Activated CD4-positive, alpha-beta T cell treated with anti-CD3 and anti-CD28 coated beads for 36 hours (primary cell): ENCODE data around the gene ZFAND6. TPM values are rescaled to one million over a fixed set of nuclear protein-coding genes. Genes with fewer than 3 reads are reported as not detected.
A peak's percentile ranks its signal among the peaks of the same experiment; 100 is the strongest.

ENCODE experiments used
- ATAC-seq: fragments of 200-7000 bp; cut with Tn5 transposase; one replicate; pipeline ENCODE4 v1.10.0; 2021; ENCODE audit warnings: mild to moderate bottlenecking, moderate library complexity
- CTCF ChIA-PET: fragments of 350-600 bp; sonication (Branson Sonifier 250); formaldehyde crosslinking; loops from one replicate; lab custom pipeline; 2021; ENCODE audit warnings: antibody characterized with exemption; lab: Charles Lee
- POLR2A ChIA-PET: fragments of 350-600 bp; sonication (Branson Sonifier 250); formaldehyde crosslinking; loops from one replicate; lab custom pipeline; 2021; ENCODE audit warnings: antibody characterized with exemption, inconsistent platforms; lab: Charles Lee
- DNase-seq: peaks from one replicate; pipeline ENCODE4 v3.0.0-alpha.2; 2020
- H3K27ac Mint-ChIP-seq: one replicate; pipeline ENCODE4 v1.8.0; 2021; ENCODE audit warnings: mixed read lengths
- H3K27me3 Mint-ChIP-seq: one replicate; pipeline ENCODE4 v1.8.0; 2021; ENCODE audit warnings: mixed read lengths
- H3K36me3 Mint-ChIP-seq: one replicate; pipeline ENCODE4 v1.8.0; 2021; ENCODE audit warnings: low read depth, mixed read lengths
- H3K4me1 Mint-ChIP-seq: one replicate; pipeline ENCODE4 v1.8.0; 2021; ENCODE audit warnings: mixed read lengths
- H3K4me3 Mint-ChIP-seq: one replicate; pipeline ENCODE4 v1.8.0; 2021; ENCODE audit warnings: mild to moderate bottlenecking, moderate library complexity, mixed read lengths
- H3K9me3 Mint-ChIP-seq: one replicate; pipeline ENCODE4 v1.8.0; 2021; ENCODE audit warnings: low read depth, mixed read lengths
- intact Hi-C, 2 experiments: fragments of 100-400 bp; cut with DNase I in 1 of 2; cut with micrococcal nuclease in 1 of 2; formaldehyde crosslinking; loops; one replicate each; pipeline versions ENCODE4 v1.14.2 to v1.15.1; 2022 to 2024; cut with DNase I, micrococcal nuclease
- total RNA-seq, 2 experiments: library from RNA; stranded (reverse); gene quantifications; one replicate each; pipeline ENCODE4 v1.2.3, GENCODE V29; 2021

Gene ZFAND6
- total RNA-seq, 2 experiments from 2014 or later: 30.2 to 37.2 TPM

- POLR2A ChIA-PET: interaction anchor here (0.6 to 1.1 kb wide), 5 partner anchors 8 to 95 kb away, joined by 3 to 7 read pairs (median 3); no protein-coding TSS in a partner anchor
- peaks cover 59% of the 10 kb centered on the region for H3K4me1 Mint-ChIP-seq
- H3K36me3 Mint-ChIP-seq: peaks cover 2% of the 10 kb centered on the region
- CTCF ChIA-PET: interaction anchor here (0.6 to 2.5 kb wide), 7 partner anchors 11 to 121 kb away, joined by 3 to 17 read pairs (median 3); partner anchors contain the start of gene ZFAND6
- no peak for DNase-seq
- ATAC-seq: peak; percentile 98
- H3K4me3 Mint-ChIP-seq: peak overlapping the region; percentile 80
- peak overlapping the region; percentile 40 for H3K27ac Mint-ChIP-seq
- no peaks in the 10 kb centered on the region for H3K9me3 Mint-ChIP-seq
- intact Hi-C loops: loop anchor here (1.0 to 5.0 kb wide), 4 partner anchors 13 to 930 kb away; partner anchors contain the start of genes FAH (in 2 of the 2), ZFAND6 (in 2 of the 2) and TLNRD1 (in 1 of the 2)
- H3K27me3 Mint-ChIP-seq: no peaks in the 10 kb centered on the region
Measured at GRCh38 chr15:80072285-80072994, 13.0 kb downstream of the ZFAND6 start.

DNA sequence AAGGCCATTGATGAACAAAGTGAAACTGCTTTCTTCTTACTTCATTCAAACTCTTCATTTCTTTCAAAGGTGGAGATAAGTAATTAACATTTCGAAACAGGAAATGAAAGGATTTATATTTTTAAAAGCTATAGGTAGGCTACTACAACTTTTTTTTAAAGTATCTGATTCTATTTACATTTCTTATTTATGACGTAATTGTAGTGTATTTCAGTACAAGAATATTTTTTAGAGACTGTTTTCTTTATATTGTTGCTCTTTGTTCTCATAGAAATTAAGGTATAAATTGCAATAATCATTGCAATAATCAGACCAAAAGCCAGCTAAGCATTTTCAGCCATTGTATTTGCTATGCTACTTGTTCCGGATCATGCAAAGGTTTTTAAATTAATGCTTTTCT, 13.7 kb downstream of the ZFAND6 start:
- CTCF ChIA-PET: interaction anchor here (0.6 to 2.5 kb wide), 6 partner anchors 13 to 479 kb away, joined by 3 to 17 read pairs (median 3); partner anchors contain the start of gene ZFAND6
- H3K4me1 Mint-ChIP-seq: peaks cover 58% of the 10 kb centered on the region

DNA sequence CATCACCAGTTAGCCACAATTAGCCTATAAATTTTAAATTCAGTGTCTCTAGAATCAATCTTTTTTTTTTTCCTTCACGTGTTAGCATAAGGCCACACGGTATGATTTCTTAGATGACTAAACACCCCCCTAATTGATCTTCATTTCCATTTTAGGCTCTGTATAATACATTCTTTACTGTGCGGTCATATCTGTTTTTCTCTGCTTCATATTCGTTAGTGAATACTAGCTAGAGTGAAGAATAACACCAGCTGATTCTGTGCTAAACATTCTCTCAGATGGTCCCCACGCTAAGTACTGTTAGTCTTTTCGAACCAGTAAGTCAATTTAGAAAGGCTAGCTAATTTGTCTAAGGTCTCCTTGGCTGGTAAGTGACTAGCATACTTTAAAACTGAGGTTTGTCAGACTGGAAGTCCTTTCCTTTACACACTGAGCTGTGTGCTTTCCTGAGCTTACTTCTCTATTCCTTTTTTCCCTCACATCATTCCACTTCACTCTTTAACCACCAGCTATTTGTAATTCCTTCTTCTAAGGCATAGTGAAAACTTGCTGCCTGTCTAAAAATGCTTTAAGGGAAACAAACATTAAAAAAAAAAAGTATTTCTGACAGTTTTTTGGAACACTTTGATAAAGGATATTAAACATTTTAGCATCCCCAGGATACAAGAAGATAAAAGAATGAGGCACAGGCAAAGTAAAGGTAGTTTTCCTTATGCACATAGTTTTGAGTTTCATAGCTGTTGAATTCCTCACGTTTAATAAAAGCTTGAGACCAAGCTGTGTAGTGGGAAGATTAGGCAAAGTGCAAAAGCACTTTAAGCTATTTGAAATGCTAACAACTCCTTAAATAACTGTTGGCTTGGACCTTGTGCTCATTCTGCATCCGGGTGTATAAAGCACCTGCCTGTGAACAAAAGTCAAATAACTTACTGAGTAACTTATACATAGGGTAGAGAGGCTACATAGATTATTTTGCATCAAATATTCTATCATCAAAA, 17.1 kb downstream of the ZFAND6 start:
- DNase-seq (no peak), ATAC-seq (no peak)
- ChIA-PET CTCF (interaction anchor here (0.5 to 1.9 kb wide), 9 partner anchors 8 to 741 kb away, joined by 3 to 6 read pairs (median 3); no protein-coding TSS in a partner anchor), POLR2A (interaction anchor here (0.7 kb wide), 1 partner anchor 11 kb away, joined by 4 read pairs; no protein-coding TSS in a partner anchor)
- peaks cover 5% of the 10 kb centered on the region for H3K36me3 Mint-ChIP-seq
- H3K27ac Mint-ChIP-seq: no peak overlapping the region
- H3K27me3 Mint-ChIP-seq: no peaks in the 10 kb centered on the region
- H3K9me3 Mint-ChIP-seq: no peaks in the 10 kb centered on the region
- peaks cover 40% of the 10 kb centered on the region for H3K4me1 Mint-ChIP-seq
- no peak overlapping the region for H3K4me3 Mint-ChIP-seq
- intact Hi-C loops: no loop called here

More for the DNA sequence above, 13.7 kb downstream of the ZFAND6 start:
- POLR2A ChIA-PET: interaction anchor here (1.1 kb wide), 1 partner anchor 8 kb away, joined by 3 read pairs; no protein-coding TSS in a partner anchor
- Mint-ChIP-seq H3K27me3 (no peaks in the 10 kb centered on the region), H3K9me3 (no peaks in the 10 kb centered on the region), H3K27ac (no peak overlapping the region), H3K36me3 (peaks cover 3% of the 10 kb centered on the region), H3K4me3 (peak overlapping the region; percentile 80)
- ATAC-seq: no peak
- intact Hi-C loops: loop anchor here (5.0 kb wide), 2 partner anchors 79 to 929 kb away; partner anchors contain the start of genes FAH (in 1 of the 2) and TLNRD1 (in 1 of the 2)
- no peak for DNase-seq

GRCh38 chr15:80081390-80081789, 21.9 kb downstream of the ZFAND6 start:
- Mint-ChIP-seq H3K4me3 (no peak overlapping the region), H3K27me3 (no peaks in the 10 kb centered on the region), H3K9me3 (no peaks in the 10 kb centered on the region), H3K4me1 (peaks cover 23% of the 10 kb centered on the region), H3K36me3 (peaks cover 7% of the 10 kb centered on the region), H3K27ac (no peak overlapping the region)
- ChIA-PET CTCF (interaction anchor here (0.9 to 1.6 kb wide), 4 partner anchors 9 to 24 kb away, joined by 3 to 9 read pairs (median 4); no protein-coding TSS in a partner anchor), POLR2A (interaction anchor here (0.7 to 1.2 kb wide), 2 partner anchors 9 kb away, joined by 3 read pairs; no protein-coding TSS in a partner anchor)
- intact Hi-C loops: no loop called here
- ATAC-seq (peak; percentile 63), DNase-seq (no peak)

GRCh38 chr15:80087104-80087503, 27.6 kb downstream of the ZFAND6 start:
- no peak for ATAC-seq
- Mint-ChIP-seq H3K27ac (no peak overlapping the region), H3K4me1 (peaks cover 35% of the 10 kb centered on the region), H3K27me3 (no peaks in the 10 kb centered on the region), H3K4me3 (no peak overlapping the region), H3K36me3 (peaks cover 3% of the 10 kb centered on the region), H3K9me3 (no peaks in the 10 kb centered on the region)
- DNase-seq: no peak
- ChIA-PET CTCF (interaction anchor here (0.6 to 1.4 kb wide), 3 partner anchors 10 to 1061 kb away, joined by 3 to 5 read pairs (median 4); no protein-coding TSS in a partner anchor), POLR2A (interaction anchor here (0.6 kb wide), 1 partner anchor 10 kb away, joined by 4 read pairs; no protein-coding TSS in a partner anchor)
- intact Hi-C loops: no loop called here

- DNase-seq: no peak
- intact Hi-C loops: no loop called here
- Mint-ChIP-seq H3K27me3 (no peaks in the 10 kb centered on the region), H3K4me1 (peaks cover 38% of the 10 kb centered on the region), H3K36me3 (peaks cover 2% of the 10 kb centered on the region), H3K9me3 (no peaks in the 10 kb centered on the region), H3K4me3 (no peak overlapping the region), H3K27ac (no peak overlapping the region)
- ATAC-seq: no peak
- CTCF ChIA-PET: interaction anchor here (0.6 to 2.7 kb wide), 5 partner anchors 9 to 222 kb away, joined by 3 to 9 read pairs (median 3); no protein-coding TSS in a partner anchor
- POLR2A ChIA-PET: no interaction called here
Measured at GRCh38 chr15:80090041-80090440, 30.6 kb downstream of the ZFAND6 start.

- peaks cover 2% of the 10 kb centered on the region for H3K36me3 Mint-ChIP-seq
- H3K4me1 Mint-ChIP-seq: peaks cover 47% of the 10 kb centered on the region
- no peak overlapping the region for H3K4me3 Mint-ChIP-seq
- H3K9me3 Mint-ChIP-seq: no peaks in the 10 kb centered on the region
- no peak for DNase-seq
- no peak for ATAC-seq
- POLR2A ChIA-PET: no interaction called here
- no peaks in the 10 kb centered on the region for H3K27me3 Mint-ChIP-seq
- CTCF ChIA-PET: interaction anchor here (0.7 to 2.7 kb wide), 4 partner anchors 10 to 19 kb away, joined by 3 to 9 read pairs (median 3); no protein-coding TSS in a partner anchor
- no peak overlapping the region for H3K27ac Mint-ChIP-seq
- intact Hi-C loops: no loop called here
Measured at GRCh38 chr15:80090879-80091503, 31.5 kb downstream of the ZFAND6 start.

GRCh38 chr15:80093854-80094418, 34.5 kb downstream of the ZFAND6 start:
- H3K9me3 Mint-ChIP-seq: no peaks in the 10 kb centered on the region
- no peaks in the 10 kb centered on the region for H3K27me3 Mint-ChIP-seq
- ChIA-PET CTCF (interaction anchor here (1.9 kb wide), 1 partner anchor 22 kb away, joined by 6 read pairs; no protein-coding TSS in a partner anchor), POLR2A (no interaction called here)
- intact Hi-C loops: no loop called here
- ATAC-seq (peak; percentile 78), DNase-seq (peak; percentile 60)
- no peak overlapping the region for H3K4me3 Mint-ChIP-seq
- H3K36me3 Mint-ChIP-seq: no peaks in the 10 kb centered on the region
- peak overlapping the region; percentile 47 for H3K27ac Mint-ChIP-seq
- peaks cover 41% of the 10 kb centered on the region for H3K4me1 Mint-ChIP-seq

GRCh38 chr15:80095511-80095910, 36.0 kb downstream of the ZFAND6 start:
- POLR2A ChIA-PET: no interaction called here
- CTCF ChIA-PET: interaction anchor here (0.6 to 0.7 kb wide), 2 partner anchors 22 to 666 kb away, joined by 3 read pairs; no protein-coding TSS in a partner anchor
- no peak for ATAC-seq

DNA sequence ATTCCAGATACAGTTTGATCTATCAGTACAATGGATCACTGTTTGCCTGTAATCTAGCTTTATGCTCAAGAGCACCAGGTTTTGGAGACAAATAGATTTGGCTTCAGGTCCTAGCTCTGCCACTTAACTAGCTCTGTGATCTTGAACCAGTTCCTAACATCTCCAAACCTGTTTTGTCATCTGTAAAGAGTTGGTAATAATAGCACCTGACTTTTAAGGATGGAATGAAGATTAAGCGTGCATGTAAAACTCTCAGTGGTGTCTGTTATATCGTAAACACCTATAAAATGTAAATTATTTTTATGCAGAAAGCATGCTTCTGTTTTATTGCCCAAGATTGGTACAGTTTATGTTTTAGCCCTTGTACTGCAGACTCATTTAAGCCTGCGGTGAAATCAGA, 36.5 kb downstream of the ZFAND6 start:
- Mint-ChIP-seq H3K4me3 (no peak overlapping the region), H3K4me1 (peaks cover 31% of the 10 kb centered on the region), H3K9me3 (no peaks in the 10 kb centered on the region), H3K27me3 (no peaks in the 10 kb centered on the region), H3K27ac (no peak overlapping the region), H3K36me3 (no peaks in the 10 kb centered on the region)
- ChIA-PET POLR2A (no interaction called here), CTCF (interaction anchor here (0.7 kb wide), 1 partner anchor 21 kb away, joined by 3 read pairs; no protein-coding TSS in a partner anchor)
- DNase-seq (no peak), ATAC-seq (no peak)
- intact Hi-C loops: no loop called here

More at GRCh38 chr15:80095511-80095910, 36.0 kb downstream of the ZFAND6 start:
- H3K4me1 Mint-ChIP-seq: peaks cover 33% of the 10 kb centered on the region
- H3K9me3 Mint-ChIP-seq: no peaks in the 10 kb centered on the region
- no peak overlapping the region for H3K27ac Mint-ChIP-seq
- no peak overlapping the region for H3K4me3 Mint-ChIP-seq
- H3K36me3 Mint-ChIP-seq: no peaks in the 10 kb centered on the region
- no peak for DNase-seq
- no peaks in the 10 kb centered on the region for H3K27me3 Mint-ChIP-seq
- intact Hi-C loops: no loop called here
